Esophagus squamous epithelium (tissue), 5 donors: Measurements from ENCODE around the gene IP6K3. TPM values are rescaled to one million over a fixed set of nuclear protein-coding genes. Genes with fewer than 3 reads are reported as not detected.

ENCODE experiments used
- DNase-seq: peaks from one replicate; lab custom pipeline; 2025; lab: John Stamatoyannopoulos, UW
- H3K27ac ChIP-seq, 4 donors: fragments of 200-600 bp; sonication (generic); one replicate each; pipeline ENCODE4 v1.5.1; 2016 to 2019; ENCODE audit warnings: mild to moderate bottlenecking in 1 of 4
- H3K27me3 ChIP-seq, 4 donors: fragments of 200-600 bp; sonication (generic); 1 replicate in 3 of 4; 2 replicates in 1 of 4; pipeline versions ENCODE4 v1.5.1 to v1.6.0; 2017 to 2021; ENCODE audit warnings: antibody characterized with exemption in 1 of 4
- H3K36me3 ChIP-seq, 3 donors: fragments of 200-600 bp; sonication (generic); one replicate each; pipeline ENCODE4 v1.5.1; 2016 to 2019
- H3K4me1 ChIP-seq, 3 donors: fragments of 200-600 bp; sonication (generic); one replicate each; pipeline ENCODE4 v1.5.1; 2017 to 2019
- H3K4me3 ChIP-seq, 4 donors: fragments of 200-600 bp; sonication (generic); 1 replicate in 3 of 4; 2 replicates in 1 of 4; pipeline ENCODE4 v1.5.1; 2016 to 2019; ENCODE audit warnings: mild to moderate bottlenecking in 2 of 4, moderate library complexity in 1 of 4
- H3K9me3 ChIP-seq, 3 donors: fragments of 200-600 bp; sonication (generic); one replicate each; pipeline ENCODE4 v1.5.1; 2016 to 2019
- CTCF ChIP-seq, 6 experiments: fragments of 450-650 bp in 4 of 6; fragments of 200-600 bp in 2 of 6; sonication (generic) in 2 of 6; IDR thresholded peaks; one replicate each; pipeline ENCODE4 v1.5.1; 2016 to 2019; ENCODE audit warnings: antibody characterized with exemption in 6 of 6, mild to moderate bottlenecking in 4 of 6, moderate library complexity in 4 of 6
- POLR2A ChIP-seq, 4 donors: fragments of 450-650 bp; IDR thresholded peaks; one replicate each; pipeline ENCODE4 v1.6.1; 2017; ENCODE audit warnings: antibody characterized with exemption in 4 of 4, mild to moderate bottlenecking in 4 of 4, moderate library complexity in 3 of 4
- WGBS, 2 donors: methylation state at CpG; one replicate each; pipeline ENCODE4 v1.1.5; 2018; 5-methylcytosine and 5-hydroxymethylcytosine counted together
- intact Hi-C: fragments of 100-400 bp; cut with DNase I; formaldehyde crosslinking; loops from one replicate; pipeline ENCODE4 v1.15.0; 2022
- total RNA-seq, 4 donors: library from RNA; depleted of rRNA; stranded (reverse); fragments of >200 nt; gene quantifications; one replicate each; pipeline ENCODE4 v1.1.0, GENCODE V29; 2016
- donor health status: DM: yes; HTN: yes; CAD: no.

Gene IP6K3
- total RNA-seq, 4 donors from 2014 or later: 0.75 to 5.5 (median 1.7) TPM; not detected in 1

- Histone ChIP-seq H3K4me1 (peaks cover 18 to 60% (median 42%) of the 10 kb centered on the region in 3 donors), H3K36me3 (peaks cover 17 to 39% (median 22%) of the 10 kb centered on the region in 3 donors), H3K4me3 (peak overlapping the region; percentile 64 to 97 (median 92)), H3K9me3 (no peaks in the 10 kb centered on the region), H3K27ac (peak overlapping the region; percentile 92 to 99 (median 98)), H3K27me3 (no peaks in the 10 kb centered on the region)
- TF ChIP-seq POLR2A (IDR thresholded peaks at IDR 0.05): no peak
- no peak for TF ChIP-seq CTCF (IDR thresholded peaks at IDR 0.05)
- intact Hi-C loops: no loop called here
- WGBS, 2 donors: 13 to 19% methylated on average over 7 of the region's 7 CpGs
- no peak for DNase-seq
These were observed 40.7 kb upstream of the IP6K3 start for GRCh38 chr6:33787346-33787953.

- TF ChIP-seq CTCF (IDR thresholded peaks at IDR 0.05): no peak
- no peak for TF ChIP-seq POLR2A (IDR thresholded peaks at IDR 0.05)
- WGBS, 2 donors: 69 to 75% methylated on average over 3 of the region's 3 CpGs
- intact Hi-C loops: no loop called here
- peaks cover 21 to 46% (median 29%) of the 10 kb centered on the region in 3 donors for H3K36me3 ChIP-seq
- H3K4me1 ChIP-seq: peaks cover 18 to 67% (median 45%) of the 10 kb centered on the region in 3 donors
- peak overlapping the region in 1 of 4 donors; percentile 95 for H3K4me3 ChIP-seq
- DNase-seq: no peak
- H3K27me3 ChIP-seq: no peaks in the 10 kb centered on the region
- H3K27ac ChIP-seq: peak overlapping the region in 3 of 4 donors; percentile 92 to 99 (median 99)
- H3K9me3 ChIP-seq: no peaks in the 10 kb centered on the region
These were observed 40.0 kb upstream of the IP6K3 start for GRCh38 chr6:33786736-33787135.

- TF ChIP-seq CTCF (IDR thresholded peaks at IDR 0.05) (no peak), POLR2A (IDR thresholded peaks at IDR 0.05) (no peak)
- H3K9me3 ChIP-seq: no peaks in the 10 kb centered on the region
- peaks cover 18 to 74% (median 45%) of the 10 kb centered on the region in 3 donors for H3K4me1 ChIP-seq
- intact Hi-C loops: no loop called here
- 47 to 54% methylated on average over 3 of the region's 3 CpGs for WGBS, 2 donors
- H3K4me3 ChIP-seq: no peak overlapping the region
- DNase-seq: no peak
- H3K27me3 ChIP-seq: no peaks in the 10 kb centered on the region
- peaks cover 21 to 55% (median 33%) of the 10 kb centered on the region in 3 donors for H3K36me3 ChIP-seq
- H3K27ac ChIP-seq: peak overlapping the region in 3 of 4 donors; percentile 92 to 99 (median 99)
These were observed 39.1 kb upstream of the IP6K3 start for GRCh38 chr6:33785778-33786177.

- intact Hi-C loops: no loop called here
- Histone ChIP-seq H3K9me3 (no peaks in the 10 kb centered on the region), H3K36me3 (peaks cover 21 to 65% (median 43%) of the 10 kb centered on the region in 3 donors), H3K27ac (peak overlapping the region in 2 of 4 donors; percentile 22 to 35), H3K4me1 (peaks cover 18 to 74% (median 45%) of the 10 kb centered on the region in 3 donors), H3K27me3 (no peaks in the 10 kb centered on the region), H3K4me3 (no peak overlapping the region)
- DNase-seq: no peak
- TF ChIP-seq POLR2A (IDR thresholded peaks at IDR 0.05) (no peak), CTCF (IDR thresholded peaks at IDR 0.05) (no peak)
- WGBS, 2 donors: 78% methylated on average over 11 to 12 of the region's 13 CpGs
These were observed 38.1 kb upstream of the IP6K3 start for GRCh38 chr6:33784787-33785186.

GRCh38 chr6:33783781-33784520, 37.2 kb upstream of the IP6K3 start:
- Histone ChIP-seq H3K4me3 (no peak overlapping the region), H3K27ac (peak overlapping the region in 2 of 4 donors; percentile 35 to 49), H3K9me3 (no peaks in the 10 kb centered on the region), H3K36me3 (peaks cover 21 to 74% (median 51%) of the 10 kb centered on the region in 3 donors), H3K4me1 (peaks cover 18 to 66% (median 41%) of the 10 kb centered on the region in 3 donors), H3K27me3 (no peaks in the 10 kb centered on the region)
- no peak for TF ChIP-seq CTCF (IDR thresholded peaks at IDR 0.05)
- TF ChIP-seq POLR2A (IDR thresholded peaks at IDR 0.05): no peak
- 84% methylated on average over 8 to 10 of the region's 10 CpGs for WGBS, 2 donors
- intact Hi-C loops: no loop called here
- no peak for DNase-seq
